T-cell (primary cell): ENCODE results near the gene PDE4B. TPM values are rescaled to one million over a fixed set of nuclear protein-coding genes. Genes with fewer than 3 reads are reported as not detected.

Experiments used
- ATAC-seq, 4 experiments: fragments of 200-7000 bp in 3 of 4; fragments of 150-1000 bp in 1 of 4; cut with Tn5 transposase; replicated peaks in 1 of 4; 1 replicate in 3 of 4; 2 replicates in 1 of 4; pipeline ENCODE4 v1.10.0; 2021; ENCODE audit warnings: moderate library complexity in 3 of 4, mild to moderate bottlenecking in 2 of 4, moderate number of reproducible peaks in 1 of 4
- CTCF ChIA-PET, 2 donors: fragments of 300-600 bp; sonication (Branson Sonifier 250); formaldehyde crosslinking; loops; one replicate each; lab custom pipeline; 2022; ENCODE audit warnings: antibody characterized with exemption in 2 of 2; lab: Charles Lee
- POLR2A ChIA-PET, 2 donors: fragments of 300-600 bp; sonication (Branson Sonifier 250); formaldehyde crosslinking; loops; one replicate each; lab custom pipeline; 2022; ENCODE audit warnings: antibody characterized with exemption in 2 of 2; lab: Charles Lee
- DNase-seq, 35 experiments: peaks; one replicate each; pipeline versions ENCODE4 v3.0.0 to v3.0.0-alpha.2; 2013 to 2023
- H3K27ac ChIP-seq: one replicate; pipeline ENCODE4 v1.5.1; 2013; ENCODE audit warnings: low read length
- H3K27me3 ChIP-seq, 2 experiments: replicated peaks in 1 of 2; 1 replicate in 1 of 2; 2 replicates in 1 of 2; pipeline versions ENCODE4 v1.6.1 to v1.7.0; 2013; ENCODE audit warnings: low read length in 1 of 2, mixed read lengths in 1 of 2; ENCODE audit not compliant: control insufficient read depth in 2 of 2, insufficient read depth in 2 of 2; ENCODE audit errors: extremely low read depth in 1 of 2
- H3K36me3 ChIP-seq, 2 donors: 1 replicate in 1 of 2; 2 replicates in 1 of 2; pipeline versions ENCODE4 v1.6.1 to v1.7.0; 2013; ENCODE audit warnings: low read length in 1 of 2; ENCODE audit not compliant: control insufficient read depth in 2 of 2, insufficient read depth in 1 of 2; ENCODE audit errors: extremely low read depth in 1 of 2
- H3K4me1 ChIP-seq, 2 experiments: 1 replicate in 1 of 2; 2 replicates in 1 of 2; pipeline versions ENCODE4 v1.6.1 to v1.7.0; 2013; ENCODE audit warnings: low read length in 2 of 2, mixed read lengths in 1 of 2; ENCODE audit not compliant: insufficient read depth in 2 of 2, control insufficient read depth in 1 of 2; ENCODE audit errors: extremely low read depth in 1 of 2
- H3K4me3 ChIP-seq, 2 donors: 1 replicate in 1 of 2; 2 replicates in 1 of 2; pipeline versions ENCODE4 v1.5.1 to v1.7.0; 2013; ENCODE audit warnings: mild to moderate bottlenecking in 2 of 2, low read length in 1 of 2, moderate library complexity in 1 of 2; ENCODE audit not compliant: control insufficient read depth in 1 of 2; ENCODE audit errors: extremely low read depth in 1 of 2
- H3K9me3 ChIP-seq: 2 replicates; pipeline ENCODE4 v1.7.0; 2013
- H3K27ac Mint-ChIP-seq, 2 donors: one replicate each; pipeline ENCODE4 v1.8.0; 2020 to 2021; ENCODE audit warnings: mild to moderate bottlenecking in 2 of 2, mixed read lengths in 2 of 2
- H3K27me3 Mint-ChIP-seq, 2 donors: one replicate each; pipeline ENCODE4 v1.8.0; 2021 to 2022; ENCODE audit warnings: mixed read lengths in 2 of 2
- H3K36me3 Mint-ChIP-seq: one replicate; pipeline ENCODE4 v1.8.0; 2021; ENCODE audit warnings: mixed read lengths
- H3K4me1 Mint-ChIP-seq, 3 donors: one replicate each; pipeline ENCODE4 v1.8.0; 2020 to 2022; ENCODE audit warnings: mixed read lengths in 3 of 3, mild to moderate bottlenecking in 1 of 3
- H3K4me3 Mint-ChIP-seq, 3 donors: one replicate each; pipeline ENCODE4 v1.8.0; 2020 to 2022; ENCODE audit warnings: mild to moderate bottlenecking in 3 of 3, mixed read lengths in 3 of 3, moderate library complexity in 3 of 3
- H3K9me3 Mint-ChIP-seq, 3 donors: one replicate each; pipeline ENCODE4 v1.8.0; 2020 to 2022; ENCODE audit warnings: mixed read lengths in 3 of 3
- WGBS: methylation state at CpG from one replicate; pipeline ENCODE4 v1.1.5; 2013; ENCODE audit warnings: missing lambda C conversion rate; ENCODE audit not compliant: insufficient coverage; 5-methylcytosine and 5-hydroxymethylcytosine counted together
- total RNA-seq, 35 experiments: library from RNA in 6 of 35; stranded (reverse) in 6 of 35; fragments of 120-200 nt in 1 of 35; gene quantifications; one replicate each; pipeline versions ENCODE4 v1.2.1 to v1.2.4 and lab custom pipeline; 2013 to 2026

The PDE4B gene
- total RNA-seq, 5 donors from 2014 or later (not counting 1 experiment from before 2014, with no cell fraction given) = 46.3 to 103 (median 54.1) TPM

GRCh38 chr1:66351478-66351877 lies 558.8 kb downstream of the PDE4B start:
- Mint-ChIP-seq H3K4me1 (peaks cover 95 to 98% (median 97%) of the 10 kb centered on the region in 3 donors), H3K4me3 (peak overlapping the region; percentile 59 to 75 (median 67)), H3K36me3 (peaks cover 49% of the 10 kb centered on the region), H3K27ac (peak overlapping the region; percentile 82 to 95), H3K9me3 (peaks cover 0 to 4% (median 0%) of the 10 kb centered on the region in 3 donors), H3K27me3 (no peaks in the 10 kb centered on the region)
- peaks cover 4 to 6% of the 10 kb centered on the region in 2 donors for H3K36me3 ChIP-seq
- H3K4me1 ChIP-seq = peaks cover 41 to 65% of the 10 kb centered on the region in 2 experiments
- no peaks in the 10 kb centered on the region for H3K9me3 ChIP-seq
- peak overlapping the region; percentile 92 for H3K27ac ChIP-seq
- ChIA-PET POLR2A (interaction anchor here (0.6 to 5.4 kb wide), 6 partner anchors 9 to 66 kb away, joined by 3 to 131 read pairs (median 4); no protein-coding TSS in a partner anchor), CTCF (interaction anchor here (0.6 to 1.9 kb wide), 9 partner anchors 9 to 101 kb away, joined by 3 to 9 read pairs (median 4); no protein-coding TSS in a partner anchor)
- no peak overlapping the region for H3K4me3 ChIP-seq
- peak in 3 of 4 experiments; percentile 5 to 21 (median 11) for ATAC-seq
- no peak for DNase-seq
- H3K27me3 ChIP-seq = no peaks in the 10 kb centered on the region

- peak in 28 of 35 experiments; percentile 20 to 82 (median 45) for DNase-seq
These were observed 559.2 kb downstream of the PDE4B start for GRCh38 chr1:66351913-66352312.

DNA sequence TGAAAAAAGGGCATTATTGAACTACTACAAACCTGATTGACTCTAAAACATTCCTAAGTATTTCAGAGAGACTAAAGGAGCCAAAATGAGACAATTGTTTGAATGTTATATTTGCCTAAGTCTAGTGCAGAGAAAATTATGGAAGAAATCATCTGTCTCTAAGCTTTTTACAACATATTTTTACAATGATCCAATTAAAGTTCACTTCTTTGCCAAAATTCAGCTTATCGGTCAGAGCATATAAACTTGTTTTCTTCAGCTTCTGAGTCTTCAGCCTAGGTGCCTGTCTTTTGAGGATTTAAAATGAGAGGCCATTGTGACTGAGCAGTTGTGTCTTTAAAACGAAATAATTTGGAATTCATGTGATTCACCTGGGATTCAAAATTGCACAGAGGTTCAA lies 560.1 kb downstream of the PDE4B start:
- Mint-ChIP-seq H3K27ac (peak overlapping the region; percentile 82 to 95), H3K36me3 (peaks cover 52% of the 10 kb centered on the region), H3K27me3 (no peaks in the 10 kb centered on the region), H3K4me1 (peaks cover 95 to 98% (median 97%) of the 10 kb centered on the region in 3 donors), H3K9me3 (peaks cover 0 to 4% (median 0%) of the 10 kb centered on the region in 3 donors), H3K4me3 (peak overlapping the region in 2 of 3 donors; percentile 10 to 75)
- POLR2A ChIA-PET = interaction anchor here (0.7 to 5.4 kb wide), 3 partner anchors 10 to 17 kb away, joined by 4 to 131 read pairs (median 5); no protein-coding TSS in a partner anchor
- H3K27ac ChIP-seq = peak overlapping the region; percentile 92
- no peak for ATAC-seq
- CTCF ChIA-PET = interaction anchor here in 1 of 2 donors (0.7 to 1.4 kb wide), 9 partner anchors 9 to 106 kb away, joined by 3 to 6 read pairs (median 3); no protein-coding TSS in a partner anchor
- no peaks in the 10 kb centered on the region for H3K27me3 ChIP-seq
- WGBS = 100% methylated on average over 1 of the region's 2 CpGs
- no peak overlapping the region for H3K4me3 ChIP-seq
- peaks cover 46 to 71% of the 10 kb centered on the region in 2 experiments for H3K4me1 ChIP-seq
- H3K9me3 ChIP-seq = no peaks in the 10 kb centered on the region
- DNase-seq = no peak
- peaks cover 4 to 10% of the 10 kb centered on the region in 2 donors for H3K36me3 ChIP-seq

More at GRCh38 chr1:66351913-66352312, 559.2 kb downstream of the PDE4B start:
- peak; percentile 61 to 71 (median 66) for ATAC-seq
- H3K27ac ChIP-seq = peak overlapping the region; percentile 92
- H3K4me3 ChIP-seq = no peak overlapping the region
- Mint-ChIP-seq H3K4me1 (peaks cover 95 to 98% (median 97%) of the 10 kb centered on the region in 3 donors), H3K4me3 (peak overlapping the region; percentile 59 to 75 (median 67)), H3K27ac (peak overlapping the region; percentile 82 to 95), H3K36me3 (peaks cover 49% of the 10 kb centered on the region), H3K27me3 (no peaks in the 10 kb centered on the region), H3K9me3 (peaks cover 0 to 4% (median 0%) of the 10 kb centered on the region in 3 donors)
- 39% methylated on average over 3 of the region's 3 CpGs for WGBS
- H3K27me3 ChIP-seq = no peaks in the 10 kb centered on the region
- ChIA-PET CTCF (interaction anchor here (0.6 to 1.9 kb wide), 9 partner anchors 8 to 93 kb away, joined by 3 to 9 read pairs (median 4); no protein-coding TSS in a partner anchor), POLR2A (interaction anchor here (1.0 to 5.4 kb wide), 3 partner anchors 9 to 16 kb away, joined by 5 to 131 read pairs (median 13); no protein-coding TSS in a partner anchor)
- peaks cover 44 to 65% of the 10 kb centered on the region in 2 experiments for H3K4me1 ChIP-seq
- no peaks in the 10 kb centered on the region for H3K9me3 ChIP-seq
- H3K36me3 ChIP-seq = peaks cover 4 to 9% of the 10 kb centered on the region in 2 donors

- Mint-ChIP-seq H3K9me3 (peaks cover 0 to 4% (median 0%) of the 10 kb centered on the region in 3 donors), H3K4me3 (peak overlapping the region in 2 of 3 donors; percentile 10 to 75), H3K36me3 (peaks cover 55% of the 10 kb centered on the region), H3K27ac (peak overlapping the region; percentile 82 to 95), H3K27me3 (no peaks in the 10 kb centered on the region), H3K4me1 (peaks cover 95 to 98% (median 98%) of the 10 kb centered on the region in 3 donors)
- CTCF ChIA-PET = interaction anchor here in 1 of 2 donors (0.8 to 1.4 kb wide), 4 partner anchors 11 to 106 kb away, joined by 3 to 4 read pairs (median 3); no protein-coding TSS in a partner anchor
- no peak for ATAC-seq
- Histone ChIP-seq H3K4me1 (peaks cover 51 to 74% of the 10 kb centered on the region in 2 experiments), H3K9me3 (no peaks in the 10 kb centered on the region), H3K27ac (peak overlapping the region; percentile 92), H3K27me3 (no peaks in the 10 kb centered on the region), H3K4me3 (no peak overlapping the region), H3K36me3 (peaks cover 4 to 10% of the 10 kb centered on the region in 2 donors)
- WGBS = 100% methylated on average over 2 of the region's 5 CpGs
- no peak for DNase-seq
- POLR2A ChIA-PET = interaction anchor here in 1 of 2 donors (1.1 to 5.4 kb wide), 2 partner anchors 9 to 17 kb away, joined by 4 to 131 read pairs; no protein-coding TSS in a partner anchor
These were observed 560.6 kb downstream of the PDE4B start for GRCh38 chr1:66353257-66353656.

GRCh38 chr1:66354311-66355201 lies 561.9 kb downstream of the PDE4B start:
- WGBS = 100% methylated on average over 2 of the region's 5 CpGs
- Histone ChIP-seq H3K36me3 (peaks cover 4 to 11% of the 10 kb centered on the region in 2 donors), H3K27me3 (no peaks in the 10 kb centered on the region), H3K4me3 (no peak overlapping the region), H3K4me1 (peaks cover 48 to 69% of the 10 kb centered on the region in 2 experiments), H3K9me3 (no peaks in the 10 kb centered on the region), H3K27ac (no peak overlapping the region)
- Mint-ChIP-seq H3K27me3 (no peaks in the 10 kb centered on the region), H3K4me1 (peaks cover 97 to 100% (median 98%) of the 10 kb centered on the region in 3 donors), H3K27ac (peak overlapping the region; percentile 45 to 75), H3K9me3 (peaks cover 0 to 4% (median 0%) of the 10 kb centered on the region in 3 donors), H3K36me3 (peaks cover 66% of the 10 kb centered on the region), H3K4me3 (peak overlapping the region in 1 of 3 donors; percentile 19)
- ATAC-seq (no peak), DNase-seq (no peak)
- ChIA-PET POLR2A (interaction anchor here in 1 of 2 donors (1.1 kb wide), 1 partner anchor 10 kb away, joined by 4 read pairs; no protein-coding TSS in a partner anchor), CTCF (no interaction called here)
